ENCODE data around the gene ATG101. TPM values are rescaled to one million over a fixed set of nuclear protein-coding genes. Genes with fewer than 3 reads are reported as not detected.

ATG101 gene
- total and polyA plus RNA-seq, 3 experiments from 2014 or later = 25.5 to 56.2 (median 49.7) TPM

- ChIA-PET POLR2A (interaction anchor here (0.5 to 2.8 kb wide), 4 partner anchors 20 to 55 kb away, joined by 3 to 20 read pairs (median 8); partner anchors contain the start of genes ATG101 and TAMALIN), CTCF (interaction anchor here (0.7 to 17.0 kb wide), 20 partner anchors 9 to 203 kb away, joined by 3 to 580 read pairs (median 11); partner anchors contain the start of genes ATG101, NR4A1, SMIM41 and TAMALIN)
- Mint-ChIP-seq H3K36me3 (no peaks in the 10 kb centered on the region), H3K4me1 (peaks cover 24 to 32% (median 30%) of the 10 kb centered on the region in 3 donors), H3K4me3 (peak overlapping the region in 1 of 7 donors; percentile 75), H3K9me3 (no peaks in the 10 kb centered on the region), H3K27ac (peak overlapping the region in 6 of 8 donors; percentile 85 to 97 (median 96)), H3K27me3 (no peaks in the 10 kb centered on the region)
- Histone ChIP-seq H3K27ac (ENCODE audit: low read depth, low read length) (no peak overlapping the region), H3K9me3 (ENCODE audit: low read length) (no peaks in the 10 kb centered on the region), H3K36me3 (ENCODE audit: insufficient read depth, low read length) (no peaks in the 10 kb centered on the region), H3K27me3 (ENCODE audit: insufficient read depth, low read length, poor library complexity, severe bottlenecking) (no peaks in the 10 kb centered on the region), H3K4me3 (ENCODE audit: low read length) (no peak overlapping the region), H3K4me1 (ENCODE audit: insufficient read depth, low read length) (peaks cover 30% of the 10 kb centered on the region)
- DNase-seq = no peak
These were observed 43.5 kb upstream of the ATG101 start for GRCh38 chr12:52026263-52026662.

GRCh38 chr12:52027085-52027843, 42.5 kb upstream of the ATG101 start:
- Mint-ChIP-seq H3K9me3 (no peaks in the 10 kb centered on the region), H3K4me1 (peaks cover 24 to 37% (median 33%) of the 10 kb centered on the region in 3 donors), H3K4me3 (no peak overlapping the region), H3K27ac (peak overlapping the region in 1 of 8 donors; percentile 38), H3K36me3 (no peaks in the 10 kb centered on the region), H3K27me3 (no peaks in the 10 kb centered on the region)
- no peaks in the 10 kb centered on the region for H3K9me3 ChIP-seq (ENCODE audit: low read length)
- H3K27me3 ChIP-seq (ENCODE audit: insufficient read depth, low read length, poor library complexity, severe bottlenecking) = no peaks in the 10 kb centered on the region
- no peak for DNase-seq
- ChIA-PET CTCF (interaction anchor here (2.4 to 17.0 kb wide), 6 partner anchors 12 to 49 kb away, joined by 11 to 580 read pairs (median 136); partner anchors contain the start of genes ATG101, NR4A1, SMIM41 and TAMALIN), POLR2A (interaction anchor here (2.6 to 2.8 kb wide), 2 partner anchors 42 to 54 kb away, joined by 7 to 20 read pairs; partner anchors contain the start of gene ATG101)
- no peak overlapping the region for H3K4me3 ChIP-seq (ENCODE audit: low read length)
- no peaks in the 10 kb centered on the region for H3K36me3 ChIP-seq (ENCODE audit: insufficient read depth, low read length)
- peaks cover 32% of the 10 kb centered on the region for H3K4me1 ChIP-seq (ENCODE audit: insufficient read depth, low read length)
- no peak overlapping the region for H3K27ac ChIP-seq (ENCODE audit: low read depth, low read length)

GRCh38 chr12:52029685-52030084, 40.1 kb upstream of the ATG101 start:
- Histone ChIP-seq H3K9me3 (ENCODE audit: low read length) (no peaks in the 10 kb centered on the region), H3K4me3 (ENCODE audit: low read length) (no peak overlapping the region), H3K27me3 (ENCODE audit: insufficient read depth, low read length, poor library complexity, severe bottlenecking) (no peaks in the 10 kb centered on the region), H3K36me3 (ENCODE audit: insufficient read depth, low read length) (no peaks in the 10 kb centered on the region), H3K4me1 (ENCODE audit: insufficient read depth, low read length) (peaks cover 30% of the 10 kb centered on the region), H3K27ac (ENCODE audit: low read depth, low read length) (no peak overlapping the region)
- DNase-seq = no peak
- ChIA-PET POLR2A (interaction anchor here (0.9 kb wide), 1 partner anchor 40 kb away, joined by 3 read pairs; the partner anchor contains the start of gene ATG101), CTCF (interaction anchor here (0.9 to 20.9 kb wide), 8 partner anchors 5 to 90 kb away, joined by 3 to 580 read pairs (median 4); partner anchors contain the start of genes ATG101, SMIM41 and TAMALIN)
- no peaks in the 10 kb centered on the region for H3K36me3 Mint-ChIP-seq
- no peak overlapping the region for H3K4me3 Mint-ChIP-seq
- peak overlapping the region in 3 of 8 donors; percentile 32 to 60 (median 49) for H3K27ac Mint-ChIP-seq
- peaks cover 27 to 37% (median 37%) of the 10 kb centered on the region in 3 donors for H3K4me1 Mint-ChIP-seq
- no peaks in the 10 kb centered on the region for H3K27me3 Mint-ChIP-seq
- no peaks in the 10 kb centered on the region for H3K9me3 Mint-ChIP-seq

GRCh38 chr12:52032446-52032803, 37.4 kb upstream of the ATG101 start:
- Mint-ChIP-seq H3K27ac (peak overlapping the region; percentile 79 to 98 (median 95)), H3K9me3 (no peaks in the 10 kb centered on the region), H3K4me1 (peaks cover 21 to 39% (median 28%) of the 10 kb centered on the region in 3 donors), H3K27me3 (peaks cover 0 to 2% of the 10 kb centered on the region in 2 donors), H3K36me3 (no peaks in the 10 kb centered on the region), H3K4me3 (peak overlapping the region; percentile 59 to 90 (median 82))
- H3K27me3 ChIP-seq (ENCODE audit: insufficient read depth, low read length, poor library complexity, severe bottlenecking) = no peaks in the 10 kb centered on the region
- no peaks in the 10 kb centered on the region for H3K36me3 ChIP-seq (ENCODE audit: insufficient read depth, low read length)
- no peak for DNase-seq
- no peaks in the 10 kb centered on the region for H3K9me3 ChIP-seq (ENCODE audit: low read length)
- ChIA-PET POLR2A (interaction anchor here (1.1 to 1.4 kb wide), 2 partner anchors 18 to 38 kb away, joined by 4 to 15 read pairs; partner anchors contain the start of genes ATG101 and NR4A1), CTCF (interaction anchor here (0.7 to 20.9 kb wide), 9 partner anchors 8 to 44 kb away, joined by 3 to 580 read pairs (median 3); partner anchors contain the start of genes ATG101, NR4A1 and SMIM41)
- H3K4me3 ChIP-seq (ENCODE audit: low read length) = peak overlapping the region; percentile 44
- peaks cover 25% of the 10 kb centered on the region for H3K4me1 ChIP-seq (ENCODE audit: insufficient read depth, low read length)
- H3K27ac ChIP-seq (ENCODE audit: low read depth, low read length) = no peak overlapping the region

GRCh38 chr12:52032804-52033445, 36.9 kb upstream of the ATG101 start:
- Mint-ChIP-seq H3K27me3 (peaks cover 0 to 2% of the 10 kb centered on the region in 2 donors), H3K36me3 (no peaks in the 10 kb centered on the region), H3K27ac (peak overlapping the region; percentile 79 to 98 (median 95)), H3K4me3 (peak overlapping the region; percentile 59 to 90 (median 82)), H3K9me3 (no peaks in the 10 kb centered on the region), H3K4me1 (peaks cover 21 to 42% (median 28%) of the 10 kb centered on the region in 3 donors)
- peak; percentile 83 to 93 (median 89) for DNase-seq
- Histone ChIP-seq H3K4me1 (ENCODE audit: insufficient read depth, low read length) (peaks cover 28% of the 10 kb centered on the region), H3K27ac (ENCODE audit: low read depth, low read length) (peak overlapping the region; percentile 58), H3K27me3 (ENCODE audit: insufficient read depth, low read length, poor library complexity, severe bottlenecking) (no peaks in the 10 kb centered on the region), H3K36me3 (ENCODE audit: insufficient read depth, low read length) (no peaks in the 10 kb centered on the region), H3K9me3 (ENCODE audit: low read length) (no peaks in the 10 kb centered on the region), H3K4me3 (ENCODE audit: low read length) (peak overlapping the region; percentile 46)
- CTCF ChIA-PET = interaction anchor here (0.7 to 20.9 kb wide), 9 partner anchors 9 to 44 kb away, joined by 3 to 580 read pairs (median 3); partner anchors contain the start of genes ATG101, NR4A1 and SMIM41
- POLR2A ChIA-PET = interaction anchor here (1.1 to 1.4 kb wide), 2 partner anchors 18 to 37 kb away, joined by 4 to 15 read pairs; partner anchors contain the start of genes ATG101 and NR4A1

- Histone ChIP-seq H3K36me3 (ENCODE audit: insufficient read depth, low read length) (no peaks in the 10 kb centered on the region), H3K4me3 (ENCODE audit: low read length) (peak overlapping the region; percentile 46), H3K9me3 (ENCODE audit: low read length) (no peaks in the 10 kb centered on the region), H3K27me3 (ENCODE audit: insufficient read depth, low read length, poor library complexity, severe bottlenecking) (no peaks in the 10 kb centered on the region), H3K4me1 (ENCODE audit: insufficient read depth, low read length) (peaks cover 28% of the 10 kb centered on the region), H3K27ac (ENCODE audit: low read depth, low read length) (peak overlapping the region; percentile 58)
- Mint-ChIP-seq H3K4me1 (peaks cover 25 to 48% (median 33%) of the 10 kb centered on the region in 3 donors), H3K27me3 (peaks cover 0 to 3% of the 10 kb centered on the region in 2 donors), H3K4me3 (peak overlapping the region; percentile 59 to 90 (median 81)), H3K27ac (peak overlapping the region; percentile 79 to 97 (median 93)), H3K36me3 (no peaks in the 10 kb centered on the region), H3K9me3 (no peaks in the 10 kb centered on the region)
- ChIA-PET CTCF (interaction anchor here (1.2 to 20.9 kb wide), 4 partner anchors 9 to 43 kb away, joined by 3 to 580 read pairs (median 105); partner anchors contain the start of genes ATG101 and SMIM41), POLR2A (interaction anchor here (0.5 to 1.4 kb wide), 3 partner anchors 10 to 36 kb away, joined by 4 to 15 read pairs (median 6); partner anchors contain the start of genes ATG101 and NR4A1)
- DNase-seq = no peak
These were observed 36.2 kb upstream of the ATG101 start for GRCh38 chr12:52033446-52034140.

- Mint-ChIP-seq H3K9me3 (no peaks in the 10 kb centered on the region), H3K27ac (peak overlapping the region in 6 of 8 donors; percentile 68 to 97 (median 84)), H3K4me3 (peak overlapping the region in 2 of 7 donors; percentile 27 to 32), H3K36me3 (no peaks in the 10 kb centered on the region), H3K27me3 (peaks cover 0 to 3% of the 10 kb centered on the region in 2 donors), H3K4me1 (peaks cover 25 to 51% (median 39%) of the 10 kb centered on the region in 3 donors)
- H3K36me3 ChIP-seq (ENCODE audit: insufficient read depth, low read length) = no peaks in the 10 kb centered on the region
- no peak for DNase-seq
- no peak overlapping the region for H3K27ac ChIP-seq (ENCODE audit: low read depth, low read length)
- no peaks in the 10 kb centered on the region for H3K27me3 ChIP-seq (ENCODE audit: insufficient read depth, low read length, poor library complexity, severe bottlenecking)
- no peaks in the 10 kb centered on the region for H3K9me3 ChIP-seq (ENCODE audit: low read length)
- CTCF ChIA-PET = interaction anchor here (17.0 to 20.9 kb wide), 2 partner anchors 11 to 41 kb away, joined by 206 to 580 read pairs; partner anchors contain the start of genes ATG101 and SMIM41
- no peak overlapping the region for H3K4me3 ChIP-seq (ENCODE audit: low read length)
- POLR2A ChIA-PET = no interaction called here
- H3K4me1 ChIP-seq (ENCODE audit: insufficient read depth, low read length) = peaks cover 28% of the 10 kb centered on the region
These were observed 34.6 kb upstream of the ATG101 start for GRCh38 chr12:52035190-52035589.
